H1 (cell line): Measurements from ENCODE around the gene UTP14C. TPM values are rescaled to one million over a fixed set of nuclear protein-coding genes. Genes with fewer than 3 reads are reported as not detected.
"Not testable (repeated sequence)": the region's sequence is repeated elsewhere in the genome, so short reads cannot be mapped to it uniquely, and the experiment has no call there.

Experiments used
- CTCF ChIA-PET: fragments of 300-600 bp; sonication (Branson Sonifier 250); formaldehyde crosslinking; loops from one replicate; lab custom pipeline; 2021; ENCODE audit not compliant: partially characterized antibody; lab: Charles Lee
- POLR2A ChIA-PET: fragments of 300-600 bp; sonication (Branson Sonifier 250); formaldehyde crosslinking; loops from one replicate; lab custom pipeline; 2021; ENCODE audit warnings: inconsistent platforms; ENCODE audit not compliant: partially characterized antibody; lab: Charles Lee
- DNase-seq, 2 experiments: peaks; one replicate each; pipeline versions ENCODE4 v3.0.0 to v3.0.0-alpha.2; 2010 to 2022; ENCODE audit warnings: low spot score in 2 of 2, low read depth in 1 of 2, mixed read lengths in 1 of 2
- FAIRE-seq: peaks from 2 replicates; lab custom pipeline; 2011; peaks lifted over from hg19 to GRCh38; lab: Jason Lieb, UNC
- H2AFZ ChIP-seq: 2 replicates; pipeline ENCODE4 v1.8.1; 2012; ENCODE audit warnings: low read length, inconsistent platforms
- H2AK5ac ChIP-seq: 2 replicates; pipeline ENCODE4 v1.6.1; 2013; ENCODE audit warnings: low read depth, low read length
- H2BK120ac ChIP-seq: replicated peaks from 2 replicates; pipeline ENCODE3; 2013; ENCODE audit warnings: low read depth, low read length, inconsistent platforms
- H2BK12ac ChIP-seq: 2 replicates; pipeline ENCODE4 v1.6.1; 2013; ENCODE audit warnings: low read depth, low read length
- H2BK15ac ChIP-seq: 2 replicates; pipeline ENCODE4 v1.6.1; 2013; ENCODE audit warnings: low read length
- H2BK20ac ChIP-seq: 2 replicates; pipeline ENCODE4 v1.6.1; 2013; ENCODE audit warnings: low read length
- H2BK5ac ChIP-seq: 2 replicates; pipeline ENCODE4 v1.6.1; 2013; ENCODE audit warnings: low read depth, low read length
- H3K14ac ChIP-seq: 2 replicates; pipeline ENCODE4 v1.6.1; 2013; ENCODE audit warnings: inconsistent platforms; ENCODE audit not compliant: insufficient read length
- H3K18ac ChIP-seq: 2 replicates; pipeline ENCODE4 v1.6.1; 2013; ENCODE audit warnings: low read length; ENCODE audit errors: extremely low read depth
- H3K23ac ChIP-seq: 2 replicates; pipeline ENCODE4 v1.6.1; 2013; ENCODE audit warnings: inconsistent platforms; ENCODE audit not compliant: insufficient read length
- H3K23me2 ChIP-seq: 2 replicates; pipeline ENCODE4 v1.6.1; 2013; ENCODE audit warnings: low read depth, low read length
- H3K27ac ChIP-seq: 2 replicates; pipeline ENCODE4 v1.6.1; 2011; ENCODE audit warnings: low read depth, low read length, inconsistent platforms
- H3K27me3 ChIP-seq, 4 experiments: replicated peaks in 1 of 4; 1 replicate in 1 of 4; 2 replicates in 3 of 4; pipeline versions ENCODE4 v1.6.1 to v1.8.1; 2011 to 2013; ENCODE audit warnings: low read length in 3 of 4, mild to moderate bottlenecking in 3 of 4, inconsistent platforms in 2 of 4, mixed read lengths in 2 of 4, moderate library complexity in 1 of 4; ENCODE audit not compliant: control insufficient read depth in 3 of 4, insufficient read depth in 3 of 4; ENCODE audit errors: extremely low read depth in 1 of 4
- H3K36me3 ChIP-seq, 4 experiments: 2 replicates each; pipeline versions ENCODE4 v1.6.1 to v1.8.1; 2011 to 2013; ENCODE audit warnings: mild to moderate bottlenecking in 4 of 4, low read length in 3 of 4, moderate library complexity in 2 of 4, control low read depth in 1 of 4, inconsistent platforms in 1 of 4; ENCODE audit not compliant: insufficient read depth in 4 of 4, control insufficient read depth in 2 of 4
- H3K4ac ChIP-seq: replicated peaks from 2 replicates; pipeline ENCODE3; 2013; ENCODE audit warnings: low read length, low read depth, mixed read lengths, inconsistent platforms; ENCODE audit not compliant: insufficient read length
- H3K4me1 ChIP-seq, 4 experiments: replicated peaks in 1 of 4; 1 replicate in 1 of 4; 2 replicates in 3 of 4; pipeline versions ENCODE4 v1.6.1 to v1.8.1; 2011 to 2013; ENCODE audit warnings: low read length in 3 of 4, inconsistent platforms in 2 of 4, mixed read lengths in 1 of 4; ENCODE audit not compliant: insufficient read depth in 4 of 4, control insufficient read depth in 3 of 4
- H3K4me2 ChIP-seq, 2 experiments: 2 replicates each; pipeline versions ENCODE4 v1.6.1 to v1.8.1; 2011 to 2013; ENCODE audit warnings: low read depth in 2 of 2, low read length in 2 of 2, control low read depth in 1 of 2, inconsistent platforms in 1 of 2, mild to moderate bottlenecking in 1 of 2; ENCODE audit not compliant: insufficient read depth in 1 of 2
- H3K4me3 ChIP-seq, 4 experiments: fragments of 200-600, 300-600 bp in 1 of 4; sonication (generic), shearing (Covaris generic), sonication (Bioruptor Twin) in 1 of 4; 2 replicates each; pipeline versions ENCODE4 v1.5.1 to v1.8.1; 2011 to 2016; ENCODE audit warnings: low read length in 4 of 4, low read depth in 3 of 4, control low read depth in 2 of 4, inconsistent platforms in 2 of 4, mild to moderate bottlenecking in 2 of 4, mixed read lengths in 1 of 4, moderate library complexity in 1 of 4; ENCODE audit not compliant: insufficient read depth in 2 of 4; ENCODE audit errors: extremely low read depth in 1 of 4
- H3K56ac ChIP-seq: replicated peaks from 2 replicates; pipeline ENCODE3; 2013; ENCODE audit warnings: low read depth, mild to moderate bottlenecking, mixed read lengths, low read length, inconsistent platforms; ENCODE audit not compliant: insufficient read length
- H3K79me1 ChIP-seq: 2 replicates; pipeline ENCODE4 v1.6.1; 2013; ENCODE audit warnings: low read depth, low read length, control low read depth
- H3K79me2 ChIP-seq, 2 experiments: 2 replicates each; pipeline versions ENCODE4 v1.6.1 to v1.8.1; 2012 to 2013; ENCODE audit warnings: low read length in 2 of 2, mild to moderate bottlenecking in 2 of 2, inconsistent platforms in 1 of 2; ENCODE audit not compliant: insufficient read depth in 2 of 2, control insufficient read depth in 1 of 2
- H3K9ac ChIP-seq, 4 experiments: replicated peaks in 1 of 4; 1 replicate in 1 of 4; 2 replicates in 3 of 4; pipeline versions ENCODE4 v1.6.1 to v1.8.1; 2011 to 2013; ENCODE audit warnings: low read depth in 3 of 4, low read length in 3 of 4, control low read depth in 2 of 4, mild to moderate bottlenecking in 2 of 4, moderate library complexity in 2 of 4, inconsistent platforms in 1 of 4; ENCODE audit errors: extremely low read depth in 1 of 4
- H3K9me3 ChIP-seq, 2 experiments: 2 replicates each; pipeline versions ENCODE4 v1.6.1 to v1.8.1; 2012 to 2013; ENCODE audit warnings: mild to moderate bottlenecking in 2 of 2, moderate library complexity in 2 of 2, control low read depth in 1 of 2, inconsistent platforms in 1 of 2, low read depth in 1 of 2, low read length in 1 of 2, mixed read lengths in 1 of 2; ENCODE audit not compliant: insufficient read depth in 2 of 2
- H4K20me1 ChIP-seq, 2 experiments: replicated peaks in 1 of 2; 2 replicates each; pipeline versions ENCODE3 to v1.8.1; 2011 to 2013; ENCODE audit warnings: inconsistent platforms in 2 of 2, low read length in 2 of 2, mild to moderate bottlenecking in 1 of 2; ENCODE audit not compliant: insufficient read depth in 2 of 2, control insufficient read depth in 1 of 2
- H4K5ac ChIP-seq: 2 replicates; pipeline ENCODE4 v1.6.1; 2013; ENCODE audit warnings: low read length, low read depth, mixed read lengths, inconsistent platforms; ENCODE audit not compliant: insufficient read length
- H4K8ac ChIP-seq: 2 replicates; pipeline ENCODE4 v1.8.0; 2013; ENCODE audit warnings: mild to moderate bottlenecking, moderate library complexity, low read length, inconsistent platforms; ENCODE audit not compliant: insufficient read depth; ENCODE audit errors: extremely low read depth
- H4K91ac ChIP-seq: replicated peaks from 2 replicates; pipeline ENCODE3; 2013; ENCODE audit warnings: low read length, mixed read lengths, inconsistent platforms; ENCODE audit not compliant: insufficient read length
- WGBS, 2 experiments: shearing (Covaris generic) in 1 of 2; methylation state at CpG; one replicate each; pipeline versions ENCODE4 v1.1.6 to v1.1.7; 2013 to 2015; ENCODE audit warnings: low lambda C conversion rate in 2 of 2, mixed read lengths in 2 of 2, inconsistent platforms in 1 of 2, low coverage in 1 of 2, missing lambda C conversion rate in 1 of 2; ENCODE audit not compliant: insufficient replicate concordance in 2 of 2, insufficient coverage in 1 of 2, insufficient read length in 1 of 2; ENCODE audit errors: extremely low coverage in 1 of 2, missing lambda C conversion rate in 1 of 2; 5-methylcytosine and 5-hydroxymethylcytosine counted together
- polyA plus RNA-seq, 7 experiments: library from polyadenylated mRNA; depleted of rRNA in 3 of 7; stranded (reverse) in 5 of 7; unstranded in 2 of 7; fragments of >200 nt in 5 of 7; fragments of 200-250 nt in 2 of 7; gene quantifications; 1 replicate in 5 of 7; 2 replicates in 1 of 7; 4 replicates in 1 of 7; pipeline versions ENCODE4 v1.2.1 to v1.2.3, GENCODE V29; 2011 to 2013; ENCODE audit warnings: missing spikeins in 2 of 7, mixed read lengths in 2 of 7
- total RNA-seq: library from RNA; stranded (reverse); fragmentation: NEBNext Ultra II Directional; extraction: Animal tissue kit (Norgen Biotek cat#: 25700); gene quantifications from 2 replicates; pipeline ENCODE4 v1.2.1, GENCODE V29; 2021

The UTP14C gene
- total and polyA plus RNA-seq, 2 of the 8 experiments (the other 6 are each of a cell fraction or from before 2014, with no cell fraction given): 6.8 to 22.7 TPM

DNA sequence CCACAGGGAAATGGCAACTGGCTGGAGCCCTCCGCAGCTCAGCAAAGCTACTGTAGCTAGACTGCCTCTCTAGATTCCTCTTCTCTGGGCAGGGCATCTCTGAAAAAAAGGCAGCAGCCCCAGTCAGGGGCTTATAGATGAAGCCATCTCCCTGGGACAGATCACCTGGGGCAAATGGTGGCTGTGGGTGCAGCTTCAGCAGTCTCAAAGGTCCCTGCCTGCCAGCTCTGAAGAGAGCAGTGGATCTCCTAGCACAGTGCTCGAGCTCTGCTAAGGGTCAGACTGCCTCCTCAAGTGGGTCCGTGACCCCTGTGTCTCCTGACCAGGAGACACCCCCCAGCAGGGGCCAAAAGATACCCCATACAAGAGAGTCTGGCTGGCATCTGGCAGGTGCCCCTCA lies 41.2 kb upstream of the UTP14C start:
- H3K9me3 ChIP-seq, H2BK15ac ChIP-seq, H3K18ac ChIP-seq, H2BK12ac ChIP-seq, H3K27ac ChIP-seq, H4K91ac ChIP-seq, H2BK120ac ChIP-seq, H3K14ac ChIP-seq, H2BK5ac ChIP-seq, H3K27me3 ChIP-seq, DNase-seq, H4K8ac ChIP-seq, H3K9ac ChIP-seq, H3K4me2 ChIP-seq, H3K36me3 ChIP-seq, H4K5ac ChIP-seq, H2BK20ac ChIP-seq, H3K23me2 ChIP-seq, H3K56ac ChIP-seq, H3K4ac ChIP-seq, FAIRE-seq, H3K79me2 ChIP-seq, H2AFZ ChIP-seq, H3K79me1 ChIP-seq, H4K20me1 ChIP-seq, H3K4me3 ChIP-seq, H2AK5ac ChIP-seq, H3K4me1 ChIP-seq, H3K23ac ChIP-seq: not testable (repeated sequence)
- ChIA-PET POLR2A (interaction anchor here (0.7 to 1.2 kb wide), 2 partner anchors 11 to 174 kb away, joined by 3 read pairs; no protein-coding TSS in a partner anchor), CTCF (interaction anchor here (0.8 to 3.2 kb wide), 3 partner anchors 18 to 87 kb away, joined by 3 to 13 read pairs (median 6); no protein-coding TSS in a partner anchor)
- WGBS, 2 experiments: 88% methylated on average over 3 of the region's 3 CpGs; no CpG with 5 or more reads in 1 of the 2 experiments

DNA sequence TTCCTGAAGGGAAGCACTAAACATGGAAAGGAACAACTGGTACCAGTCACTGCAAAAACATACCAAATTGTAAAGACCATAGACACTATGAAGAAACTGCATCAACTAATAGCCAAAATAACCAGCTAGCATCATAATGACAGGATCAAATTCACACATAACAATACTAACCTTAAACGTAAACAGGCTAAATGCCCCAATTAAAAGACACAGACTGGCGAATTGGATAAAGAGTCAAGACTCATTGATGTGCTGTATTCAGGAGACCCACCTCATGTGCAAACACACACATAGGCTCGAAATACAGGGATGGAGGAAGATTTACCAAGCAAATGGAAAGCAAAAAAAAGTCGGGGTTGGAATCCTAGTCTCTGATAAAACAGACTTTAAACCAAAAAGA lies 39.6 kb upstream of the UTP14C start:
- H3K14ac ChIP-seq, H4K20me1 ChIP-seq, H2BK15ac ChIP-seq, POLR2A ChIA-PET, H3K9me3 ChIP-seq, FAIRE-seq, H3K4me1 ChIP-seq, H3K56ac ChIP-seq, H2AFZ ChIP-seq, H2BK20ac ChIP-seq, H3K4me3 ChIP-seq, H3K27ac ChIP-seq, H2BK5ac ChIP-seq, H3K79me2 ChIP-seq, H4K91ac ChIP-seq, H3K4ac ChIP-seq, H3K23me2 ChIP-seq, H4K8ac ChIP-seq, H3K36me3 ChIP-seq, H3K23ac ChIP-seq, H3K79me1 ChIP-seq, DNase-seq, H2AK5ac ChIP-seq, H3K9ac ChIP-seq, H2BK12ac ChIP-seq, H3K27me3 ChIP-seq, H4K5ac ChIP-seq, H3K18ac ChIP-seq, H3K4me2 ChIP-seq, H2BK120ac ChIP-seq: not testable (repeated sequence)
- WGBS, 2 experiments: 85% methylated on average over 4 of the region's 4 CpGs; no CpG with 5 or more reads in 1 of the 2 experiments
- CTCF ChIA-PET: interaction anchor here (2.1 to 2.3 kb wide), 2 partner anchors 16 to 89 kb away, joined by 6 read pairs; no protein-coding TSS in a partner anchor
